H1 (cell line): ENCODE results near the gene CDKN2AIP. TPM values are rescaled to one million over a fixed set of nuclear protein-coding genes. Genes with fewer than 3 reads are reported as not detected.

Experiments
- SAP30 ChIP-seq: fragments of 300-600 bp; sonication (generic); IDR thresholded peaks from 2 replicates; pipeline ENCODE4 v1.7.1; 2012; ENCODE audit warnings: low read length, moderate library complexity, mild to moderate bottlenecking, inconsistent platforms; ENCODE audit not compliant: insufficient read depth, insufficient replicate concordance
- SUZ12 ChIP-seq: fragments of 200-600 bp; sonication (generic); IDR thresholded peaks from 2 replicates; pipeline ENCODE4 v1.6.1; 2012; ENCODE audit warnings: mild to moderate bottlenecking, inconsistent platforms, low read length, moderate library complexity, mixed read lengths
- TCF12 ChIP-seq: IDR thresholded peaks from 2 replicates; pipeline ENCODE4 v1.6.1; 2011; ENCODE audit warnings: low read depth, mild to moderate bottlenecking, low read length
- USF2 ChIP-seq: IDR thresholded peaks from 2 replicates; pipeline ENCODE4 v1.6.1; 2011; ENCODE audit warnings: low read length, improper control_type of control experiment
- polyA plus RNA-seq, 7 experiments: library from polyadenylated mRNA; depleted of rRNA in 3 of 7; stranded (reverse) in 5 of 7; unstranded in 2 of 7; fragments of >200 nt in 5 of 7; fragments of 200-250 nt in 2 of 7; gene quantifications; 1 replicate in 5 of 7; 2 replicates in 1 of 7; 4 replicates in 1 of 7; pipeline versions ENCODE4 v1.2.1 to v1.2.3, GENCODE V29; 2011 to 2013; ENCODE audit warnings: missing spikeins in 2 of 7, mixed read lengths in 2 of 7
- total RNA-seq: library from RNA; stranded (reverse); fragmentation: NEBNext Ultra II Directional; extraction: Animal tissue kit (Norgen Biotek cat#: 25700); gene quantifications from 2 replicates; pipeline ENCODE4 v1.2.1, GENCODE V29; 2021

The CDKN2AIP gene
- total and polyA plus RNA-seq, 2 of the 8 experiments (the other 6 are each of a cell fraction or from before 2014, with no cell fraction given), result 6.0 to 14.0 TPM

- TF ChIP-seq SUZ12 (no peak), TCF12 (no peak), SAP30 (no peak), USF2 (no peak)
- TF ChIP-seq, all 59 proteins: peak for 0
Observed at GRCh38 chr4:183399616-183400015, 44.8 kb upstream of the CDKN2AIP start (continued).
